D721Med (cell line): ENCODE data around the gene OGDH.
"Not testable (repeated sequence)": the region's sequence is repeated elsewhere in the genome, so short reads cannot be mapped to it uniquely, and the experiment has no call there.

ENCODE experiments used
- DNase-seq: peaks from one replicate; pipeline ENCODE4 v3.0.0; 2011; ENCODE audit warnings: low spot score; ENCODE audit not compliant: insufficient read length
- FAIRE-seq: peaks from 2 replicates; lab custom pipeline; 2011; peaks lifted over from hg19 to GRCh38; lab: Jason Lieb, UNC
- CTCF ChIP-seq: IDR thresholded peaks from 2 replicates; pipeline ENCODE4 v1.5.1; 2012; ENCODE audit warnings: mild to moderate bottlenecking, control low read depth; ENCODE audit not compliant: insufficient read depth; ENCODE audit errors: missing control alignments

The OGDH gene

GRCh38 chr7:44729949-44730590 is 123.6 kb downstream of the OGDH start:
- FAIRE-seq: no peak
- TF ChIP-seq CTCF: no peak
- DNase-seq: no peak

- DNase-seq, FAIRE-seq: not testable (repeated sequence)
Observed at GRCh38 chr7:44732971-44733370, 126.5 kb downstream of the OGDH start.

- no peak for TF ChIP-seq CTCF
- DNase-seq (no peak), FAIRE-seq (no peak)
Observed at GRCh38 chr7:44733708-44734481, 127.5 kb downstream of the OGDH start.

- FAIRE-seq (no peak), DNase-seq (no peak)
- TF ChIP-seq CTCF: no peak
Observed at GRCh38 chr7:44735403-44736165, 129.2 kb downstream of the OGDH start.

- no peak for TF ChIP-seq CTCF
- no peak for DNase-seq
- no peak for FAIRE-seq
Observed at GRCh38 chr7:44736896-44737295, 130.5 kb downstream of the OGDH start.

GRCh38 chr7:44738051-44738723 is 131.8 kb downstream of the OGDH start:
- DNase-seq: no peak
- no peak for TF ChIP-seq CTCF
- no peak for FAIRE-seq

- FAIRE-seq (no peak), DNase-seq (no peak)
- no peak for TF ChIP-seq CTCF
Observed at GRCh38 chr7:44738876-44739665, 132.6 kb downstream of the OGDH start.
